ENCODE data around the gene MGLL.

Gene MGLL

DNA sequence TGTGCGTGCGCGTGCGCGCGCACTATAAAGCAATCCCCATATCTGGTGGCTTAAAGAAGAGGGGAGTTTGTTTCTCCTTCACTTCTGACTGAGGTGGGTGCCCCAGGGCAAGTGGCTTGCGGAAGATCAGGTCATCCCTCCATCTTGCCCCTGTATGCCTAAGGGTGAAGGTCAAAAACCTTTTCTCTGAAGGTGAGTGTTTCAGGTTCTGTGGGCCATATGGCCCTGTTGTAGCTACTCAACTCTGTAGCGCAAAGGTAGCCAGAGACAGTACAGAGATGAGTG is 144.1 kb downstream of the MGLL start:
- TF ChIP-seq ZFX (IDR thresholded peaks at IDR 0.05; ENCODE audit: borderline replicate concordance), result no peak
- TF ChIP-seq, protein P1, sequence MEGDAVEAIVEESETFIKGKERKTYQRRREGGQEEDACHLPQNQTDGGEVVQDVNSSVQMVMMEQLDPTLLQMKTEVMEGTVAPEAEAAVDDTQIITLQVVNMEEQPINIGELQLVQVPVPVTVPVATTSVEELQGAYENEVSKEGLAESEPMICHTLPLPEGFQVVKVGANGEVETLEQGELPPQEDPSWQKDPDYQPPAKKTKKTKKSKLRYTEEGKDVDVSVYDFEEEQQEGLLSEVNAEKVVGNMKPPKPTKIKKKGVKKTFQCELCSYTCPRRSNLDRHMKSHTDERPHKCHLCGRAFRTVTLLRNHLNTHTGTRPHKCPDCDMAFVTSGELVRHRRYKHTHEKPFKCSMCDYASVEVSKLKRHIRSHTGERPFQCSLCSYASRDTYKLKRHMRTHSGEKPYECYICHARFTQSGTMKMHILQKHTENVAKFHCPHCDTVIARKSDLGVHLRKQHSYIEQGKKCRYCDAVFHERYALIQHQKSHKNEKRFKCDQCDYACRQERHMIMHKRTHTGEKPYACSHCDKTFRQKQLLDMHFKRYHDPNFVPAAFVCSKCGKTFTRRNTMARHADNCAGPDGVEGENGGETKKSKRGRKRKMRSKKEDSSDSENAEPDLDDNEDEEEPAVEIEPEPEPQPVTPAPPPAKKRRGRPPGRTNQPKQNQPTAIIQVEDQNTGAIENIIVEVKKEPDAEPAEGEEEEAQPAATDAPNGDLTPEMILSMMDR (IDR thresholded peaks at IDR 0.05), result no peak
- no peak overlapping the region for H3K27ac ChIP-seq

DNA sequence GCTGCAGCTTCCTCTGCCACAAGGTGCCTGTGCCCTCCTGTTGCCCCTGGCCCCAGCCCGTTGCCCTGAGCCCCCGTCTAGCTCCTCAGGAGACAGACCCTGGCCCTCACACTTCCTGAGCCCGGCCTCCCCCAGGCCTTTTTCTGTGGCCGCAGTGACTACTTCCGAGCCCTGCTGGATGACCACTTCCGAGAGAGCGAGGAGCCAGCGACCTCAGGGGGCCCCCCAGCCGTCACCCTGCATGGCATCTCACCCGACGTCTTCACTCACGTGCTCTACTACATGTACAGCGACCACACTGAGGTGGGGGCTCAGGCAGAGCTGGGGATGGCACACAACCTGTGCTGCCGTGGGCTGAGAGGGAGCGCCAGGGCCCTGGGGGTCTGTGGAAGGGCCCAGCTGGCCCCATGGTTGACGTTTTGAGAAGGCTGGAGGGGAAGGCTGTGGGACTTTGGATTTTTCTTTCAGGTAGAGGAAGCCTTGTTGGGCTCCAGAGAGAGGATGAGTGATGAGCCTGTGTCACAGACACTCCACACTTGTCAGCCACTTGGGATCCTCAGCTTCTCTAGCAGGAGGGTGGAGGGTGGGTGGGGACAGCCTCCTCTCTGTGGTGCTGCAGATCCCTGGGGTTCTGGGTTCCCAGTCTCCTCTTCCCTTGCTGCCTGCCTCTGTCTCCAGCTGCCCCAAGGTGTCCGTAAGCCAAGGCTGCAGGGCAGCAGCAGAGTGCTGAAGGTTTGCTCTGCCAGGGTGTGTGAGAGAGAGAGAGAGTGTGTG is 144.6 kb downstream of the MGLL start:
- TF ChIP-seq, protein P1 (IDR thresholded peaks at IDR 0.05), result no peak
- no peak for TF ChIP-seq ZFX (IDR thresholded peaks at IDR 0.05; ENCODE audit: borderline replicate concordance)
- H3K27ac ChIP-seq, result no peak overlapping the region

DNA sequence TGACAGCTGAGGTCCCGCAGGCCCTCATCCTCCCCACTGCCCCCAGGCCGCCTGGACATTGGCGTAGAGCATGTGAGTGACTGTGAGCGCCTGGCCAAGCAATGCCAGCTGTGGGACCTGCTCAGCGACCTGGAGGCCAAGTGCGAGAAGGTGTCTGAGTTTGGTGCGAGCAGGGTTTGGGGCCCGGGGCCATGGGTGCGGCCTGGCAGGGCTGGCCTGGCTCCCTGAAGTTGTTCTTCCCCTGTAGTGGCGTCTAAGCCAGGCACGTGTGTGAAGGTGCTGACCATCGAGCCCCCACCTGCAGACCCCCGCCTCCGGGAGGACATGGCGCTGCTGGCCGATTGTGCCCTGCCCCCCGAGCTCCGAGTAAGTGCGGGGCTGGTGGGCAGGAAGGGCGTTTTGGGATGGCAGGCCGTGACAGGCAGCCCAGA is 145.4 kb downstream of the MGLL start:
- no peak overlapping the region for H3K27ac ChIP-seq
- TF ChIP-seq, protein P1 (IDR thresholded peaks at IDR 0.05), result no peak
- no peak for TF ChIP-seq ZFX (IDR thresholded peaks at IDR 0.05; ENCODE audit: borderline replicate concordance)

GRCh38 chr3:127676456-127676855 is 145.9 kb downstream of the MGLL start:
- no peak for TF ChIP-seq ZFX (IDR thresholded peaks at IDR 0.05; ENCODE audit: borderline replicate concordance)
- TF ChIP-seq, protein P1 (IDR thresholded peaks at IDR 0.05), result no peak
- no peak overlapping the region for H3K27ac ChIP-seq

DNA sequence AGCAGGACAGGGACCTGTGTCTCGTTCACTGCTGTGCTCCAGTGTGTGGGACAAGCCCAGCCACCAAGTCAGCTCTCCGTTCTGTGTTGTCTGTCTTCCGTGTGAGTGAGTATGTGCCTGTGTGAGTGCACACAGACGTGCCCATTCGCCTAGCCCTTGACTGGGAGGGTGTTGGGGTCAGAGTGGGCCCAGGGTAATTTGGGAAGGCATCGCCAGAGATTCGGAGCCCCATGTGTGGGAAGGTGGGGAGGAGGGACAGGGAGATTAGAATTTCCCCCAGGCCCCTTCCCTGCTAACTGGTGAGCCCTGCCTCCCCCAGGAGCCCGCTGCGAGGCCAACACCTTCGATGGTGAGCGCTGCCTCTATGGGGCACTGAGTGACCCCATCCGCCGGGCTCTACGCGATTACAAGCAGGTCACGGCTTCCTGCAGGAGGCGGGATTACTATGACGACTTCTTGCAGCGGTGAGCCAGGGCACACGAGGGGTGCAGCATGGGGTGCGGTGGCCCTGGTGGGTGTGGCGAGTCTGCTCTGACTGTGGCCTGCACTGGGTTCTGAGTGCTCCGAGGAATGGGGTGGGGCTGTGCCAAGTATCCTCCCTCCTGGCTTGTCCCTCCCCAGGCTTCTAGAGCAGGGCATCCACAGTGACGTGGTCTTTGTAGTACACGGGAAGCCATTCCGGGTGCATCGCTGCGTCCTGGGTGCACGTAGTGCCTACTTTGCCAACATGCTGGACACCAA is 146.5 kb downstream of the MGLL start:
- TF ChIP-seq, protein P1 (IDR thresholded peaks at IDR 0.05), result no peak
- TF ChIP-seq ZFX (IDR thresholded peaks at IDR 0.05; ENCODE audit: borderline replicate concordance), result no peak
- H3K27ac ChIP-seq, result no peak overlapping the region

DNA sequence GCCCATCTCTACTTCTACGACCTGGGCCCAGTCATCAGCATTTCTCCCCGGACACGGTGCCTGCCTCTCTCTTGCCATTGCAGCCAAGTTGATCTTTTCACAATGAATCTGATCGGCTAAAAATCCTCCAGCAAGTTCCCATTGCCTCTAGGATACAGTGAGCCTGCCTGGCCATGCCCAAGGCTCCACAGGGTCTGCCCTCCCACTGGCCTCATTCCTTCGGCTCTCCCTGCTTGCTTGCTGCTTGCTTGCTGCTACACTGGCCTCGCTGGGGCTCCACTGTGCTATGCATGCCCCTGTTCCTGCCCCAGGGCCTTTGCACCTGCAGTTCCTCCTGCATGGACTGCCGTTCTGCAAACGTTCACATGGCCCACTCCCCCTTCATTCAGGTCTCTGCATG is 147.5 kb downstream of the MGLL start:
- TF ChIP-seq ZFX (IDR thresholded peaks at IDR 0.05; ENCODE audit: borderline replicate concordance), result no peak
- TF ChIP-seq, protein P1 (IDR thresholded peaks at IDR 0.05), result no peak
- H3K27ac ChIP-seq, result no peak overlapping the region

DNA sequence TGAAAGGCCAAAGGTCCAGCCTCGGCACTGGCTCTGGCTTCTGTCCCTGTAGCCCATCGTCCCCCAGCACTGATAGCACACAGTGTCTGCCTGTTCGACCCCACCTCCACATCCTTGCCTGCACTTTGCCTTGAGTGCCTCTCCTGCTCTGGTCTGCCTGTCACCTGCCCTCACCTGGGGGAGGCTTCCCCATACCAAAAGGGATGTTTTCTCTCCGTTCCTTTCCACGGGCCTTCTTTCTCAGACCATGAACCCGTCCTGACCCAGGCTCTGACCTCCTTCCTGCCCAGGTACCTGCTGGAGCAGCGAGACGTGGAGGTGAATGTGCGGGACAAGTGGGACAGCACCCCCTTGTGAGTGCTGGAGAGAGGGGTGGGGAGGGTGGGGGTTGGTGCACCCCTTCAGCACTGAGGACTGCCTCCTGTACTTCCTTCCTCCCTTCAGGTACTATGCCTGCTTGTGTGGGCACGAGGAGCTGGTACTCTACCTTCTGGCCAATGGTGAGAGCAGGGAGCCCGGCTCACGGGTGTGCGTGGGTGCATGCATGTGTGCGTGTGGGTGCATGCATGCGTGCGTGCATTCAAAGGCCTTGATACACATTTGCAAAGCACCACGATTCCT is 148.1 kb downstream of the MGLL start:
- H3K27ac ChIP-seq, result no peak overlapping the region
- TF ChIP-seq, protein P1 (IDR thresholded peaks at IDR 0.05), result no peak
- no peak for TF ChIP-seq ZFX (IDR thresholded peaks at IDR 0.05; ENCODE audit: borderline replicate concordance)

Measured in 22Rv1 (cell line).